GM23338 (cell line): Measurements from ENCODE around the gene ABCC12. TPM values are rescaled to one million over a fixed set of nuclear protein-coding genes. Genes with fewer than 3 reads are reported as not detected.

Experiments used
- ATAC-seq: fragments of 200-7000 bp; cut with Tn5 transposase; 3 replicates; pipeline ENCODE4 v1.9.1; 2020
- DNase-seq: peaks from one replicate; pipeline ENCODE4 v3.0.0-alpha.2; 2015; ENCODE audit warnings: low spot score
- H2AFZ ChIP-seq: fragments of 200-600 bp; sonication (generic); 2 replicates; pipeline ENCODE4 v1.8.0; 2016; ENCODE audit warnings: antibody characterized with exemption, mild to moderate bottlenecking, moderate library complexity
- H3F3A ChIP-seq: fragments of 200-600 bp; sonication (generic); replicated peaks from 2 replicates; pipeline ENCODE4 v1.8.0; 2017; ENCODE audit warnings: antibody characterized with exemption, mixed run types, low read depth
- H3K27ac ChIP-seq: fragments of 200-600 bp; sonication (generic); 2 replicates; pipeline ENCODE4 v1.6.1; 2016; ENCODE audit warnings: low read depth
- H3K27me3 ChIP-seq: fragments of 200-600 bp; sonication (generic); 2 replicates; pipeline ENCODE4 v1.8.0; 2016; ENCODE audit warnings: mild to moderate bottlenecking, mixed run types, moderate library complexity; ENCODE audit not compliant: insufficient read depth
- H3K36me3 ChIP-seq: fragments of 200-600 bp; sonication (generic); 2 replicates; pipeline ENCODE4 v1.8.0; 2016; ENCODE audit warnings: mild to moderate bottlenecking; ENCODE audit not compliant: insufficient read depth
- H3K4me1 ChIP-seq: fragments of 200-600 bp; sonication (generic); 2 replicates; pipeline ENCODE4 v1.8.0; 2016; ENCODE audit warnings: mild to moderate bottlenecking, moderate library complexity; ENCODE audit not compliant: insufficient read depth
- H3K4me2 ChIP-seq: fragments of 200-600 bp; sonication (generic); 2 replicates; pipeline ENCODE4 v1.7.1; 2017; ENCODE audit warnings: mixed run types
- H3K4me3 ChIP-seq: fragments of 200-600 bp; sonication (generic); 2 replicates; pipeline ENCODE4 v1.6.1; 2016; ENCODE audit warnings: mixed run types
- H3K79me2 ChIP-seq: fragments of 200-600 bp; sonication (generic); replicated peaks from 2 replicates; pipeline ENCODE4 v1.8.0; 2017; ENCODE audit warnings: mild to moderate bottlenecking; ENCODE audit not compliant: insufficient read depth
- H3K9me2 ChIP-seq: fragments of 200-600 bp; sonication (generic); 2 replicates; pipeline ENCODE4 v1.8.0; 2017; ENCODE audit not compliant: insufficient read depth
- H4K20me1 ChIP-seq: fragments of 200-600 bp; sonication (generic); replicated peaks from 2 replicates; pipeline ENCODE4 v1.8.0; 2017; ENCODE audit warnings: mild to moderate bottlenecking; ENCODE audit not compliant: insufficient read depth
- H3K27ac Mint-ChIP-seq: 2 replicates; pipeline ENCODE4 v1.8.0; 2020; ENCODE audit warnings: inconsistent platforms, mild to moderate bottlenecking, moderate library complexity, mixed read lengths
- H3K27me3 Mint-ChIP-seq: 3 replicates; pipeline ENCODE4 v1.8.0; 2022; ENCODE audit warnings: low read depth, mild to moderate bottlenecking, moderate library complexity, mixed read lengths, inconsistent platforms; ENCODE audit not compliant: insufficient read depth, poor library complexity
- H3K36me3 Mint-ChIP-seq: 3 replicates; pipeline ENCODE4 v1.8.0; 2021; ENCODE audit warnings: low read depth, mild to moderate bottlenecking, inconsistent platforms, moderate library complexity, mixed read lengths
- H3K4me1 Mint-ChIP-seq: 3 replicates; pipeline ENCODE4 v1.8.0; 2020; ENCODE audit warnings: mild to moderate bottlenecking, inconsistent platforms, mixed read lengths
- H3K4me3 Mint-ChIP-seq: 3 replicates; pipeline ENCODE4 v1.8.0; 2021; ENCODE audit warnings: moderate library complexity, mild to moderate bottlenecking, inconsistent platforms, mixed read lengths
- H3K9me3 Mint-ChIP-seq: 3 replicates; pipeline ENCODE4 v1.8.0; 2020; ENCODE audit warnings: moderate library complexity, mild to moderate bottlenecking, inconsistent platforms, mixed read lengths
- CREB1 ChIP-seq: fragments of 250-450 bp; sonication (Bioruptor Pico); IDR thresholded peaks from 2 replicates; pipeline ENCODE4 v1.5.0; 2020; ENCODE audit warnings: low read depth, mild to moderate bottlenecking, moderate library complexity
- CTCF ChIP-seq, 2 experiments: fragments of 200-600 bp in 1 of 2; sonication (generic) in 1 of 2; conservative IDR thresholded peaks; 2 replicates each; pipeline versions ENCODE4 v1.5.1 to v1.6.1; 2016 to 2017; ENCODE audit warnings: antibody characterized with exemption in 2 of 2, low read depth in 2 of 2, mild to moderate bottlenecking in 2 of 2, moderate library complexity in 1 of 2
- ETS1 ChIP-seq: IDR thresholded peaks from 2 replicates; pipeline ENCODE4 v1.6.1; 2016; ENCODE audit warnings: antibody characterized with exemption
- EZH2 ChIP-seq: fragments of 200-600 bp; sonication (generic); IDR thresholded peaks from one replicate; pipeline ENCODE4 v1.8.0; 2017; ENCODE audit warnings: antibody characterized with exemption, mild to moderate bottlenecking, low read depth; ENCODE audit not compliant: unreplicated experiment
- EZH2phosphoT487 ChIP-seq: fragments of 200-600 bp; sonication (generic); IDR thresholded peaks from one replicate; pipeline ENCODE4 v1.8.1; 2018; ENCODE audit warnings: antibody characterized with exemption; ENCODE audit not compliant: unreplicated experiment
- JUNB ChIP-seq: IDR thresholded peaks from one replicate; pipeline ENCODE4 v1.6.1; 2016; ENCODE audit warnings: antibody characterized with exemption; ENCODE audit not compliant: unreplicated experiment
- NANOG ChIP-seq: IDR thresholded peaks from 2 replicates; pipeline ENCODE4 v1.6.1; 2016; ENCODE audit warnings: antibody characterized with exemption, borderline replicate concordance
- POLR2AphosphoS5 ChIP-seq: IDR thresholded peaks from 2 replicates; pipeline ENCODE4 v1.6.1; 2016; ENCODE audit warnings: antibody characterized with exemption, low read depth
- REST ChIP-seq: IDR thresholded peaks from one replicate; pipeline ENCODE4 v1.6.1; 2018; ENCODE audit warnings: antibody characterized with exemption; ENCODE audit not compliant: unreplicated experiment
- STAT1 ChIP-seq: IDR thresholded peaks from one replicate; pipeline ENCODE4 v1.6.1; 2016; ENCODE audit warnings: antibody characterized with exemption; ENCODE audit not compliant: unreplicated experiment
- ZNF114 ChIP-seq: fragments of 250-450 bp; sonication (Bioruptor Pico); IDR thresholded peaks from 2 replicates; pipeline ENCODE4 v1.5.0; 2020; ENCODE audit warnings: mild to moderate bottlenecking, moderate library complexity
- ZNF331 ChIP-seq: fragments of 250-450 bp; sonication (Bioruptor Pico); IDR thresholded peaks from 2 replicates; pipeline ENCODE4 v1.5.0; 2020; ENCODE audit warnings: low read depth, mild to moderate bottlenecking, moderate library complexity
- ZNF462 ChIP-seq: fragments of 250-450 bp; sonication (Bioruptor Pico); IDR thresholded peaks from 2 replicates; pipeline ENCODE4 v1.5.0; 2020; ENCODE audit warnings: mild to moderate bottlenecking, moderate library complexity
- polyA plus RNA-seq: library from polyadenylated mRNA; unstranded; fragments of >200 nt; fragmentation: Nextera tagmentation; extraction: Ambion mirVana; gene quantifications from 2 replicates; pipeline ENCODE4 v1.2.1, GENCODE V29; 2016
- total RNA-seq: library from RNA; depleted of rRNA; stranded (reverse); fragments of >200 nt; shearing (Covaris generic); gene quantifications from 2 replicates; pipeline ENCODE4 v1.2.3, GENCODE V29; 2014

The ABCC12 gene
- total and polyA plus RNA-seq, 2 experiments from 2014 or later = not detected

- no peaks in the 10 kb centered on the region for H3K36me3 Mint-ChIP-seq
- H3K27me3 Mint-ChIP-seq = peaks cover 4% of the 10 kb centered on the region
- TF ChIP-seq ZNF462 (no peak), STAT1 (no peak), EZH2 (no peak), JUNB (no peak), POLR2AphosphoS5 (no peak), ZNF114 (CRISPR knock-in tag) (no peak), CTCF (conservative IDR thresholded peaks at IDR 0.05; ENCODE audit: low read depth in 2 of 2) (no peak), NANOG (no peak), ZNF331 (CRISPR knock-in tag) (no peak), CREB1 (no peak), EZH2phosphoT487 (no peak), ETS1 (no peak), REST (no peak)
- no peak overlapping the region for H3K27ac ChIP-seq
- H2AFZ ChIP-seq = peak overlapping the region; percentile 99
- H3K27ac Mint-ChIP-seq = no peak overlapping the region
- no peaks in the 10 kb centered on the region for H3K79me2 ChIP-seq
- no peak overlapping the region for H3K4me2 ChIP-seq
- no peaks in the 10 kb centered on the region for H3K9me2 ChIP-seq
- H3K4me1 ChIP-seq = no peaks in the 10 kb centered on the region
- DNase-seq (no peak), ATAC-seq (no peak)
- no peaks in the 10 kb centered on the region for H4K20me1 ChIP-seq
- no peaks in the 10 kb centered on the region for H3K36me3 ChIP-seq
- no peaks in the 10 kb centered on the region for H3K9me3 Mint-ChIP-seq
- H3K4me1 Mint-ChIP-seq = peaks cover 4% of the 10 kb centered on the region
- no peak overlapping the region for H3K4me3 Mint-ChIP-seq
- H3F3A ChIP-seq = no peaks in the 10 kb centered on the region
- H3K27me3 ChIP-seq = no peaks in the 10 kb centered on the region
- H3K4me3 ChIP-seq = no peak overlapping the region
These were observed 1.5 kb upstream of the ABCC12 start for GRCh38 chr16:48157302-48157701.
